Astrocyte of the hippocampus (primary cell): Measurements from ENCODE around the gene COQ9.

Source experiments
- DNase-seq: peaks from one replicate; pipeline ENCODE4 v3.0.0; 2011; ENCODE audit warnings: low read depth, low spot score

The COQ9 gene

GRCh38 chr16:57510016-57510871 is 63.0 kb downstream of the COQ9 start:
- DNase-seq = no peak
